Measurements from ENCODE around the gene PHLPP1.

Gene PHLPP1

GRCh38 chr18:62857263-62857976 lies 142.1 kb downstream of the PHLPP1 start:
- no peak for DNase-seq

- no peak for DNase-seq
Observed at GRCh38 chr18:62860062-62860461, 144.7 kb downstream of the PHLPP1 start.

- DNase-seq = no peak
Observed at GRCh38 chr18:62862466-62862865, 147.1 kb downstream of the PHLPP1 start.

GRCh38 chr18:62863579-62864001 lies 148.2 kb downstream of the PHLPP1 start:
- no peak for DNase-seq

- DNase-seq = no peak
Observed at GRCh38 chr18:62865498-62865897, 150.2 kb downstream of the PHLPP1 start.

GRCh38 chr18:62867534-62867933 lies 152.2 kb downstream of the PHLPP1 start:
- no peak for DNase-seq

GRCh38 chr18:62868645-62869044 lies 153.3 kb downstream of the PHLPP1 start:
- DNase-seq = no peak

GRCh38 chr18:62870643-62871042 lies 155.3 kb downstream of the PHLPP1 start:
- DNase-seq = no peak

- no peak for DNase-seq
Observed at GRCh38 chr18:62875323-62875722, 160.0 kb downstream of the PHLPP1 start.

- no peak for DNase-seq
Observed at GRCh38 chr18:62876111-62876510, 160.8 kb downstream of the PHLPP1 start.

- no peak for DNase-seq
Observed at GRCh38 chr18:62876828-62877227, 161.5 kb downstream of the PHLPP1 start.

GRCh38 chr18:62877411-62878221 lies 162.3 kb downstream of the PHLPP1 start:
- DNase-seq = no peak

GRCh38 chr18:62878305-62878704 lies 163.0 kb downstream of the PHLPP1 start:
- DNase-seq = no peak

GRCh38 chr18:62880034-62880433 lies 164.7 kb downstream of the PHLPP1 start:
- DNase-seq = no peak

- no peak for DNase-seq
Observed at GRCh38 chr18:62880673-62881364, 165.5 kb downstream of the PHLPP1 start.

GRCh38 chr18:62881509-62882016 lies 166.2 kb downstream of the PHLPP1 start:
- no peak for DNase-seq

- DNase-seq = no peak
Observed at GRCh38 chr18:62883937-62884735, 168.8 kb downstream of the PHLPP1 start.

GRCh38 chr18:62885804-62886203 lies 170.5 kb downstream of the PHLPP1 start:
- DNase-seq = no peak

- no peak for DNase-seq
Observed at GRCh38 chr18:62894681-62895390, 179.5 kb downstream of the PHLPP1 start.

- DNase-seq = peak; percentile 39
Observed at GRCh38 chr18:62897153-62897552, 181.8 kb downstream of the PHLPP1 start.

GRCh38 chr18:62898359-62898758 lies 183.0 kb downstream of the PHLPP1 start:
- no peak for DNase-seq

- no peak for DNase-seq
Observed at GRCh38 chr18:62899534-62899933, 184.2 kb downstream of the PHLPP1 start.
